HepG2 (cell line): Measurements from ENCODE around the gene BRK1.

Source experiments
- CAMTA2 ChIP-seq: sonication (generic); formaldehyde crosslinking; IDR thresholded peaks from 2 replicates; pipeline ENCODE4 v1.4.0; 2020; ENCODE audit warnings: mild to moderate bottlenecking, missing genetic modification reagents, borderline replicate concordance
- CCAR2 ChIP-seq: fragments of 200-400 bp; formaldehyde crosslinking; optimal IDR thresholded peaks from 2 replicates; pipeline ENCODE3; 2018; ENCODE audit warnings: low read depth, mild to moderate bottlenecking, low read length, moderate library complexity
- MAFG ChIP-seq: sonication (generic); formaldehyde crosslinking; IDR thresholded peaks from 2 replicates; pipeline ENCODE4 v1.5.1; 2020; ENCODE audit warnings: mild to moderate bottlenecking, missing genetic modification reagents
- MLXIP ChIP-seq: sonication (generic); formaldehyde crosslinking; IDR thresholded peaks from 2 replicates; pipeline ENCODE4 v1.9.0; 2021; ENCODE audit warnings: missing genetic modification reagents, borderline replicate concordance
- NR2C2 ChIP-seq: sonication (generic); formaldehyde crosslinking; IDR thresholded peaks from 2 replicates; pipeline ENCODE4 v1.4.0; 2020; ENCODE audit warnings: missing genetic modification reagents, mild to moderate bottlenecking, moderate library complexity, borderline replicate concordance
- POLR2AphosphoS5 ChIP-seq: IDR thresholded peaks from 2 replicates; pipeline ENCODE4 v1.6.1; 2012; ENCODE audit warnings: low read depth, low read length
- ZNF281 ChIP-seq: sonication (generic); formaldehyde crosslinking; IDR thresholded peaks from 2 replicates; pipeline ENCODE4 v1.4.0; 2020; ENCODE audit warnings: missing genetic modification reagents, borderline replicate concordance

GRCh38 chr3:10088256-10088655 lies 27.2 kb upstream of the BRK1 start:
- no peak for TF ChIP-seq CCAR2
- no peak for TF ChIP-seq POLR2AphosphoS5
- no peak for TF ChIP-seq CAMTA2
- TF ChIP-seq NR2C2 (CRISPR knock-in tag) = no peak
- TF ChIP-seq ZNF281 (CRISPR knock-in tag) = no peak
- TF ChIP-seq MAFG (CRISPR knock-in tag) = no peak
- TF ChIP-seq MLXIP (CRISPR knock-in tag) = no peak
